22Rv1 (cell line): ENCODE results near the gene CNNM4.

Experiments used
- ZFX ChIP-seq: fragments of 450-650 bp; IDR thresholded peaks from 2 replicates; pipeline ENCODE4 v1.6.1; 2017; ENCODE audit warnings: antibody characterized with exemption, borderline replicate concordance
- TF ChIP-seq, protein P1 (sequence below): fragments of 450-650 bp; IDR thresholded peaks from 2 replicates; pipeline ENCODE4 v1.5.1; 2017; ENCODE audit warnings: mild to moderate bottlenecking

DNA sequence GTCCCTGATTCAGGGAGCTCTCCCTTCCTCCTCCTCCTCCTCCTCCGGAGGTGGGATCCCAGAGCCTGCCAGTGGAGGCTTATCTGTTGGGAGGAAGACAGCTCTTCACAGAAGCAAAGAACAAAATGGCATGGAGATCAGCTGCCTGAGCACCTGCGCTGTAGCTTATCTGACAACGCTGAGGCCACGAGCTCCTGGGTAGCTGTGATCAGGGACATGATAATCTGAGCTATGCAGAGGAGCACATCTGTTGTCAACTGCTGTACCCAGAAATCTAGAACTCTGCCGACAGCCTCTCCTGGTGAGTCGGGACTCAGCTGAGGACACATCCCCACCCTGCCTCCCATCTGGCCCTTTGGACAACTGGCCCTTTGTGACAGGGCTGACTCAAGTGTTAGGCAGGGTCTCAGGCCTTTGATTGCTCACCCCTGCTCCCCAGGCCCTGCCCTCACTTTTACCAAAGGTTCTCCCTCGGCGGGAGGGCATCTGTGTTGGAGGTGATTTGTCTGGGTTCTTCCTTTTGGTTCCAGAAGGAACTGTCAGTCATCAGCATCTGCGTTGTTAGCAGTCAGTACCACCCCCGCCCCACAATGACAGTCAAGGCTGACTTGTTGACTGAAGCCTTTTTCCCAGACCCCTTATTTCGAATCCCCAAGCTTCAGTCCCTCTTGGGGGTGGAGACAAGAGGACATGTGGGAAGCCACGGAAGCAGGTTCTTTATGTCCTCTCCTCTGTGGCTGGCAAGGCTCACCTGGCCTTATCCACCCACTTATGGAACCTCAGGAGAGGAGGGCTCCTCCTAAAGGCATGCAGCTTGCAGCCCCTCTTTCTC lies 49.5 kb downstream of the CNNM4 start:
- TF ChIP-seq, protein P1, sequence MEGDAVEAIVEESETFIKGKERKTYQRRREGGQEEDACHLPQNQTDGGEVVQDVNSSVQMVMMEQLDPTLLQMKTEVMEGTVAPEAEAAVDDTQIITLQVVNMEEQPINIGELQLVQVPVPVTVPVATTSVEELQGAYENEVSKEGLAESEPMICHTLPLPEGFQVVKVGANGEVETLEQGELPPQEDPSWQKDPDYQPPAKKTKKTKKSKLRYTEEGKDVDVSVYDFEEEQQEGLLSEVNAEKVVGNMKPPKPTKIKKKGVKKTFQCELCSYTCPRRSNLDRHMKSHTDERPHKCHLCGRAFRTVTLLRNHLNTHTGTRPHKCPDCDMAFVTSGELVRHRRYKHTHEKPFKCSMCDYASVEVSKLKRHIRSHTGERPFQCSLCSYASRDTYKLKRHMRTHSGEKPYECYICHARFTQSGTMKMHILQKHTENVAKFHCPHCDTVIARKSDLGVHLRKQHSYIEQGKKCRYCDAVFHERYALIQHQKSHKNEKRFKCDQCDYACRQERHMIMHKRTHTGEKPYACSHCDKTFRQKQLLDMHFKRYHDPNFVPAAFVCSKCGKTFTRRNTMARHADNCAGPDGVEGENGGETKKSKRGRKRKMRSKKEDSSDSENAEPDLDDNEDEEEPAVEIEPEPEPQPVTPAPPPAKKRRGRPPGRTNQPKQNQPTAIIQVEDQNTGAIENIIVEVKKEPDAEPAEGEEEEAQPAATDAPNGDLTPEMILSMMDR: no peak
- no peak for TF ChIP-seq ZFX
